Astrocyte (in vitro differentiated cells and primary cell): ENCODE data around the gene CEACAM1. TPM values are rescaled to one million over a fixed set of nuclear protein-coding genes. Genes with fewer than 3 reads are reported as not detected.

Experiments used
- DNase-seq: peaks from one replicate; pipeline ENCODE4 v3.0.0-alpha.2; 2010; ENCODE audit warnings: low read depth
- FAIRE-seq: peaks from 2 replicates; lab custom pipeline; 2011; peaks lifted over from hg19 to GRCh38; lab: Jason Lieb, UNC
- H2AFZ ChIP-seq: 2 replicates; pipeline ENCODE4 v1.6.0; 2012; ENCODE audit warnings: low read depth, low read length, inconsistent platforms
- H3K27ac ChIP-seq: 2 replicates; pipeline ENCODE4 v1.5.1; 2011; ENCODE audit warnings: low read depth, low read length, inconsistent platforms
- H3K27me3 ChIP-seq: 2 replicates; pipeline ENCODE4 v1.6.0; 2011; ENCODE audit warnings: low read length, inconsistent platforms; ENCODE audit not compliant: insufficient read depth
- H3K36me3 ChIP-seq: 2 replicates; pipeline ENCODE4 v1.5.1; 2011; ENCODE audit warnings: low read length, inconsistent platforms; ENCODE audit not compliant: insufficient read depth
- H3K4me1 ChIP-seq: 2 replicates; pipeline ENCODE4 v1.5.1; 2011; ENCODE audit warnings: low read length, inconsistent platforms; ENCODE audit not compliant: insufficient read depth
- H3K4me2 ChIP-seq: 2 replicates; pipeline ENCODE4 v1.6.0; 2012; ENCODE audit warnings: low read length, inconsistent platforms
- H3K4me3 ChIP-seq: 2 replicates; pipeline ENCODE4 v1.5.1; 2011; ENCODE audit warnings: low read depth, mild to moderate bottlenecking, low read length, inconsistent platforms; ENCODE audit not compliant: insufficient read depth
- H3K79me2 ChIP-seq: 2 replicates; pipeline ENCODE4 v1.6.0; 2012; ENCODE audit warnings: mild to moderate bottlenecking, low read length, inconsistent platforms; ENCODE audit not compliant: insufficient read depth
- H3K9ac ChIP-seq: 2 replicates; pipeline ENCODE4 v1.6.0; 2012; ENCODE audit warnings: mild to moderate bottlenecking, low read length, inconsistent platforms
- H3K9me3 ChIP-seq: 2 replicates; pipeline ENCODE4 v1.5.1; 2012; ENCODE audit warnings: low read depth, mild to moderate bottlenecking, low read length, inconsistent platforms; ENCODE audit not compliant: insufficient read depth
- H4K20me1 ChIP-seq: 2 replicates; pipeline ENCODE4 v1.6.0; 2012; ENCODE audit warnings: low read length, inconsistent platforms; ENCODE audit not compliant: insufficient read depth
- H3K27ac Mint-ChIP-seq: one replicate; pipeline ENCODE4 v1.8.0; 2021; ENCODE audit warnings: mild to moderate bottlenecking, mixed read lengths; ENCODE audit not compliant: unreplicated experiment
- H3K27me3 Mint-ChIP-seq: one replicate; pipeline ENCODE4 v1.8.0; 2021; ENCODE audit warnings: low read depth, mixed read lengths; ENCODE audit not compliant: unreplicated experiment
- H3K36me3 Mint-ChIP-seq: one replicate; pipeline ENCODE4 v1.8.0; 2021; ENCODE audit warnings: low read depth, mixed read lengths; ENCODE audit not compliant: unreplicated experiment
- H3K4me1 Mint-ChIP-seq: one replicate; pipeline ENCODE4 v1.8.0; 2021; ENCODE audit warnings: low read depth, mixed read lengths; ENCODE audit not compliant: unreplicated experiment
- H3K4me3 Mint-ChIP-seq: one replicate; pipeline ENCODE4 v1.8.0; 2021; ENCODE audit warnings: mild to moderate bottlenecking, moderate library complexity, mixed read lengths; ENCODE audit not compliant: unreplicated experiment
- H3K9me3 Mint-ChIP-seq: one replicate; pipeline ENCODE4 v1.8.0; 2021; ENCODE audit warnings: mild to moderate bottlenecking, mixed read lengths; ENCODE audit not compliant: unreplicated experiment
- CTCF ChIP-seq: IDR thresholded peaks from 2 replicates; pipeline ENCODE4 v1.5.1; 2011; ENCODE audit warnings: low read depth, mild to moderate bottlenecking, inconsistent platforms, low read length, moderate library complexity; ENCODE audit not compliant: insufficient read depth
- EZH2 ChIP-seq: IDR thresholded peaks from 2 replicates; pipeline ENCODE4 v1.6.1; 2012; ENCODE audit warnings: mild to moderate bottlenecking, low read length, inconsistent platforms; ENCODE audit not compliant: insufficient read depth
- total RNA-seq: library from RNA; stranded (reverse); gene quantifications from 2 replicates; pipeline ENCODE4 v1.2.1, GENCODE V29; 2021

Gene CEACAM1
- total RNA-seq, 1 donor from 2014 or later, result 1.1 TPM

- DNase-seq (no peak), FAIRE-seq (no peak)
- H3K4me1 ChIP-seq, result no peaks in the 10 kb centered on the region
- no peak overlapping the region for H3K9ac ChIP-seq
- H3K27ac Mint-ChIP-seq, result no peak overlapping the region
- no peak overlapping the region for H3K4me3 Mint-ChIP-seq
- no peaks in the 10 kb centered on the region for H3K79me2 ChIP-seq
- peaks cover 17% of the 10 kb centered on the region for H3K27me3 Mint-ChIP-seq
- no peaks in the 10 kb centered on the region for H4K20me1 ChIP-seq
- no peak overlapping the region for H3K4me2 ChIP-seq
- no peak overlapping the region for H3K4me3 ChIP-seq
- H3K4me1 Mint-ChIP-seq, result peaks cover 5% of the 10 kb centered on the region
- TF ChIP-seq EZH2 (no peak), CTCF (no peak)
- H3K9me3 Mint-ChIP-seq, result peaks cover 1% of the 10 kb centered on the region
- no peaks in the 10 kb centered on the region for H3K9me3 ChIP-seq
- no peak overlapping the region for H2AFZ ChIP-seq
- no peak overlapping the region for H3K27ac ChIP-seq
- no peaks in the 10 kb centered on the region for H3K27me3 ChIP-seq
- peaks cover 2% of the 10 kb centered on the region for H3K36me3 Mint-ChIP-seq
- no peaks in the 10 kb centered on the region for H3K36me3 ChIP-seq
These were observed 4.6 kb upstream of the CEACAM1 start for GRCh38 chr19:42532891-42533290.

- Histone ChIP-seq H3K27me3 (no peaks in the 10 kb centered on the region), H4K20me1 (no peaks in the 10 kb centered on the region), H2AFZ (no peak overlapping the region), H3K9ac (no peak overlapping the region), H3K4me1 (no peaks in the 10 kb centered on the region), H3K4me2 (no peak overlapping the region), H3K79me2 (no peaks in the 10 kb centered on the region), H3K36me3 (no peaks in the 10 kb centered on the region), H3K27ac (no peak overlapping the region), H3K9me3 (no peaks in the 10 kb centered on the region), H3K4me3 (no peak overlapping the region)
- DNase-seq (no peak), FAIRE-seq (no peak)
- H3K9me3 Mint-ChIP-seq, result peaks cover 2% of the 10 kb centered on the region
- TF ChIP-seq CTCF, result no peak
- no peak for TF ChIP-seq EZH2
- H3K4me1 Mint-ChIP-seq, result peaks cover 5% of the 10 kb centered on the region
- H3K27me3 Mint-ChIP-seq, result peaks cover 30% of the 10 kb centered on the region
- H3K36me3 Mint-ChIP-seq, result peaks cover 2% of the 10 kb centered on the region
- H3K27ac Mint-ChIP-seq, result no peak overlapping the region
- H3K4me3 Mint-ChIP-seq, result no peak overlapping the region
These were observed 3.0 kb upstream of the CEACAM1 start for GRCh38 chr19:42531313-42531712.

- H3K4me2 ChIP-seq, result no peak overlapping the region
- peaks cover 5% of the 10 kb centered on the region for H3K4me1 Mint-ChIP-seq
- no peaks in the 10 kb centered on the region for H3K9me3 ChIP-seq
- no peaks in the 10 kb centered on the region for H3K36me3 ChIP-seq
- H3K4me1 ChIP-seq, result no peaks in the 10 kb centered on the region
- H3K9me3 Mint-ChIP-seq, result peaks cover 2% of the 10 kb centered on the region
- H3K27me3 ChIP-seq, result no peaks in the 10 kb centered on the region
- no peaks in the 10 kb centered on the region for H4K20me1 ChIP-seq
- no peak overlapping the region for H3K4me3 Mint-ChIP-seq
- peaks cover 2% of the 10 kb centered on the region for H3K36me3 Mint-ChIP-seq
- no peaks in the 10 kb centered on the region for H3K79me2 ChIP-seq
- no peak overlapping the region for H3K27ac Mint-ChIP-seq
- H3K9ac ChIP-seq, result no peak overlapping the region
- DNase-seq, result no peak
- no peak overlapping the region for H3K4me3 ChIP-seq
- FAIRE-seq, result no peak
- no peak overlapping the region for H2AFZ ChIP-seq
- no peak overlapping the region for H3K27ac ChIP-seq
- peaks cover 41% of the 10 kb centered on the region for H3K27me3 Mint-ChIP-seq
- TF ChIP-seq CTCF, result peak; percentile 80
- no peak for TF ChIP-seq EZH2
These were observed 1.0 kb upstream of the CEACAM1 start for GRCh38 chr19:42529248-42529764.
